Smooth muscle cell (in vitro differentiated cells): ENCODE measurements around the gene KTN1. TPM values are rescaled to one million over a fixed set of nuclear protein-coding genes. Genes with fewer than 3 reads are reported as not detected.

Experiments
- DNase-seq: peaks from one replicate; lab custom pipeline; 2025; ENCODE audit not compliant: unreplicated experiment; lab: John Stamatoyannopoulos, UW
- H2AFZ ChIP-seq: fragments of 200-600 bp; sonication (generic); 2 replicates; pipeline ENCODE4 v1.6.0; 2016; ENCODE audit warnings: antibody characterized with exemption, low read depth, mild to moderate bottlenecking
- H3F3A ChIP-seq: fragments of 200-600 bp; sonication (generic); 2 replicates; pipeline ENCODE4 v1.6.0; 2017; ENCODE audit warnings: antibody characterized with exemption, low read depth
- H3K27ac ChIP-seq: fragments of 200-600 bp; sonication (generic); 2 replicates; pipeline ENCODE4 v1.5.1; 2016; ENCODE audit warnings: low read depth, mild to moderate bottlenecking
- H3K27me3 ChIP-seq: fragments of 200-600 bp; sonication (generic); 2 replicates; pipeline ENCODE4 v1.6.1; 2016; ENCODE audit warnings: low read depth, mild to moderate bottlenecking
- H3K36me3 ChIP-seq: fragments of 200-600 bp; sonication (generic); 2 replicates; pipeline ENCODE4 v1.5.1; 2016; ENCODE audit warnings: low read depth
- H3K4me1 ChIP-seq: fragments of 200-600 bp; sonication (generic); 2 replicates; pipeline ENCODE4 v1.5.1; 2016; ENCODE audit warnings: low read depth
- H3K4me2 ChIP-seq: fragments of 200-600 bp; sonication (generic); 2 replicates; pipeline ENCODE4 v1.6.0; 2016; ENCODE audit warnings: mild to moderate bottlenecking
- H3K4me3 ChIP-seq: fragments of 200-600 bp; sonication (generic); 2 replicates; pipeline ENCODE4 v1.5.1; 2016; ENCODE audit warnings: mild to moderate bottlenecking
- H3K79me2 ChIP-seq: fragments of 200-600 bp; sonication (generic); 2 replicates; pipeline ENCODE4 v1.6.0; 2016; ENCODE audit warnings: low read depth, mild to moderate bottlenecking
- H3K9ac ChIP-seq: fragments of 200-600 bp; sonication (generic); 2 replicates; pipeline ENCODE4 v1.6.0; 2016; ENCODE audit warnings: low read depth
- H3K9me3 ChIP-seq: fragments of 200-600 bp; sonication (generic); replicated peaks from 2 replicates; pipeline ENCODE4 v1.5.1; 2016; ENCODE audit warnings: low read depth
- H4K20me1 ChIP-seq: fragments of 200-600 bp; sonication (generic); 2 replicates; pipeline ENCODE4 v1.6.0; 2016; ENCODE audit warnings: low read depth
- CTCF ChIP-seq: fragments of 200-600 bp; sonication (generic); IDR thresholded peaks from 2 replicates; pipeline ENCODE4 v1.5.1; 2017; ENCODE audit warnings: borderline replicate concordance, mild to moderate bottlenecking, antibody characterized with exemption; ENCODE audit not compliant: insufficient read depth, poor library complexity, severe bottlenecking
- WGBS: methylation state at CpG from one replicate; pipeline ENCODE4 v1.1.7; 2016; ENCODE audit warnings: low lambda C conversion rate; 5-methylcytosine and 5-hydroxymethylcytosine counted together
- polyA plus RNA-seq: library from polyadenylated mRNA; unstranded; fragments of >200 nt; fragmentation: Nextera tagmentation; extraction: Ambion mirVana; gene quantifications from 2 replicates; pipeline ENCODE4 v1.2.1, GENCODE V29; 2016
- total RNA-seq: library from RNA; depleted of rRNA; stranded (reverse); fragments of >200 nt; gene quantifications from 2 replicates; pipeline ENCODE4 v1.2.3, GENCODE V29; 2014

The KTN1 gene
- total and polyA plus RNA-seq, 2 experiments from 2014 or later = 84.8 to 119 TPM

DNA sequence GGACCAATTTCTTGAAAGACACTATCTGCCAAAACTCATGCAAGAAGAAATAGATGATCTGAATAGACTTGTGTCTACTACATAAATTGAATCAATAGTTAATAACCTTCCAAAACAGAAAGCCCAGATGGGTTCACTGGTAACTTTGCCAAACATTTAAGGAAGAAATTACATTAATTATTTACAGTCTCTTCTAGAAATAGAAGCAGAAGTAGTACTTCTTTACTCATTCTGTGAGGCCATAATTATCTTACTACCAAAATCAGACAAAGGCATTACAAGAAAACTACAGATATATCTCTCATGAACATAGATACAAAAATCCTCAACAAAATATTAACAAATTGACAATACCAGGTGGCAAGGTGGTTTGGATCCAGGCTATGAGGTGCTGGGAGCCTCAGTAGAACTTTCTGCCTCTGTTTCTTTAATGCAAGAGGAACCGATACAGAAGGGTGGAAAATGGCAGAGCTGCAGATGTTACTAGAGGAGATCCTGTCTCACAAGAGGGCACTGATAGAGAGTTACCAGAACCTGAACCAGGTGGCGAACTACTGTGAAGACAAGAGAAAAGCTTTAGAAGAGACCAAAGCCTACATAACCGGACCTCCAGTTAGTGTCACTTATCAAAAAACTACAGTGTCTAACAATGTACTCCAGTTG lies 33.7 kb upstream of the KTN1 start:
- no peaks in the 10 kb centered on the region for H3K9me3 ChIP-seq
- no peaks in the 10 kb centered on the region for H3K4me1 ChIP-seq
- H3K79me2 ChIP-seq = no peaks in the 10 kb centered on the region
- peaks cover 2% of the 10 kb centered on the region for H3F3A ChIP-seq
- no peak for DNase-seq
- WGBS = 100% methylated on average over 3 of the region's 3 CpGs
- no peak overlapping the region for H3K9ac ChIP-seq
- H2AFZ ChIP-seq = no peak overlapping the region
- H3K27ac ChIP-seq = no peak overlapping the region
- no peak for TF ChIP-seq CTCF
- H3K27me3 ChIP-seq = no peaks in the 10 kb centered on the region
- H3K4me3 ChIP-seq = no peak overlapping the region
- no peak overlapping the region for H3K4me2 ChIP-seq
- H3K36me3 ChIP-seq = no peaks in the 10 kb centered on the region
- H4K20me1 ChIP-seq = no peaks in the 10 kb centered on the region

DNA sequence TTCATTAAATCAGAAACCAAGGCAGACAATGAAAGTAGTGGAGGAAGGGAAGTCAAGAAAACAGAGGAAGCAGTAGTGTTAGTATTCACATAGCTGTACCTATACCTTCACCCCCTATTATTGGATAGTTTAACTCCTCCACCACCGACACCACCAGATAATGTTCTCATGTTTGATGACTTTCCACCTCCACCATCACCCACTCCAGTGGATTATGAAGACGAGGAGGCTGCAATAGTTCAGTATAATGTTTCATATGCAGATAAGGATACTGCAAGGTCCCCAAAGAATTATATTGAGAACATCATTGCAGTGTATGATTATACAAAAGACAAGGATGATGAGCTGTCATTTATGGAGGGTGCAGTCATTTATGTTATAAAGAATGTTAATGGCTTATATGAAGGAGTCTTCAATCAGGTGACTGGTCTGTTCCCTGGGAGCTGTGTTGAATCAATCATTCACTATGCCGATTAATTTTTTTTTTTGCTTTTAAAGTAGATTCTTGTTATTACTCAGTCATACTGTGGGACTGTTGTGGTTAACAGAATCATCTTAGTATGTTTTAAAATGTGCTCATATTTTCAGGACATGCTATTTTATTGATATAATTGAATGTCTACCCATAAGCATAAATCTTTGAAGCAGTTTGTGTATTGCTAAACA lies 32.2 kb upstream of the KTN1 start:
- Histone ChIP-seq H2AFZ (no peak overlapping the region), H3K27me3 (no peaks in the 10 kb centered on the region), H3F3A (no peaks in the 10 kb centered on the region), H3K9me3 (no peaks in the 10 kb centered on the region), H3K4me3 (no peak overlapping the region), H3K9ac (no peak overlapping the region), H3K4me2 (no peak overlapping the region), H3K36me3 (no peaks in the 10 kb centered on the region), H3K79me2 (no peaks in the 10 kb centered on the region), H3K4me1 (no peaks in the 10 kb centered on the region), H3K27ac (no peak overlapping the region), H4K20me1 (no peaks in the 10 kb centered on the region)
- no peak for DNase-seq
- TF ChIP-seq CTCF = no peak
- WGBS = 95% methylated on average over 3 of the region's 3 CpGs

DNA sequence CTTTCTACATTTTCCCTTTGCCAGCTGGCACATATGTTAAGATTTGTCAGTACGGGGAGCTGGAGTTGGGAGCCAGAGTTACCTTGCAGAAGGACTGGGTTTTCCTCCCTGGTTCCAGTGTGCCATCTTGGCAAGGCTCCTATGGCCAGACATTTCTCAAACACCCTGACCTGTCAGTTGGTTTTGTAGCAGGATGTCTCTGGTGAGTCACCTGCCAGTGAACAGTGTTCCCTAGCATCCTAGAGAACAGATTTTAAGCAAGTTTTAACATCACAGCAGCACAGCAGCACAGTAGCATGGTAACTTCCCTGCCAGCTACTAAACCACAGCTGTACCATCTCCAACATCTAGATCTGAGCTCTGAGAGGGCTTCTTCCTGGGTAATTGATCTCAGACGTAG lies 26.2 kb upstream of the KTN1 start:
- Histone ChIP-seq H3K4me3 (no peak overlapping the region), H3K9me3 (no peaks in the 10 kb centered on the region), H3F3A (no peaks in the 10 kb centered on the region), H3K9ac (no peak overlapping the region), H4K20me1 (no peaks in the 10 kb centered on the region), H2AFZ (no peak overlapping the region), H3K27ac (no peak overlapping the region), H3K4me2 (no peak overlapping the region), H3K79me2 (no peaks in the 10 kb centered on the region), H3K4me1 (peaks cover 9% of the 10 kb centered on the region), H3K36me3 (no peaks in the 10 kb centered on the region), H3K27me3 (no peaks in the 10 kb centered on the region)
- DNase-seq = no peak
- TF ChIP-seq CTCF = no peak
- 93% methylated on average over 2 of the region's 2 CpGs for WGBS
